ENCODE data around the gene SCAMP2. TPM values are rescaled to one million over a fixed set of nuclear protein-coding genes. Genes with fewer than 3 reads are reported as not detected.

The SCAMP2 gene
- total RNA-seq, 1 donor from 2014 or later: 115 TPM

DNA sequence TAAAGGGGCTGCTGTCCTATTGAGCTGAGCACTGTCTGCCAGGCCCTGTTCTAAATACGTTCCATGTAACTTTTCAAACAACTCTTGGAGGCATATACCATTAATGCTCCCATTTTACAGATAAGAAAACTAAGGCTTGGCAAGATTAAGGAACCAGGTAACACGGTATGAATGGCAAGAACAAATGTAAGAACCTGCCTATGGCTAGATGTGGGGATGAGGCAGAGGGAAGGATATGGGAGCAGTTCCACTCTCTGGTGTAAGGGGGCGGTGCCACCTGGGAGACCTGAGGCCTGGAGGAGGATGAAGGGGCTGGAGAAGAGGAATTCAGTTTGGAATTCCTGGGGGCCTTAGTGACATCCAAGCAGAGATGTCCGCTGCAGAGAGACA lies 64.3 kb downstream of the SCAMP2 start:
- no peaks in the 10 kb centered on the region for H3K9me3 ChIP-seq
- no peaks in the 10 kb centered on the region for H3K27me3 ChIP-seq
- no peaks in the 10 kb centered on the region for H3K4me1 ChIP-seq
- TF ChIP-seq, protein P1, sequence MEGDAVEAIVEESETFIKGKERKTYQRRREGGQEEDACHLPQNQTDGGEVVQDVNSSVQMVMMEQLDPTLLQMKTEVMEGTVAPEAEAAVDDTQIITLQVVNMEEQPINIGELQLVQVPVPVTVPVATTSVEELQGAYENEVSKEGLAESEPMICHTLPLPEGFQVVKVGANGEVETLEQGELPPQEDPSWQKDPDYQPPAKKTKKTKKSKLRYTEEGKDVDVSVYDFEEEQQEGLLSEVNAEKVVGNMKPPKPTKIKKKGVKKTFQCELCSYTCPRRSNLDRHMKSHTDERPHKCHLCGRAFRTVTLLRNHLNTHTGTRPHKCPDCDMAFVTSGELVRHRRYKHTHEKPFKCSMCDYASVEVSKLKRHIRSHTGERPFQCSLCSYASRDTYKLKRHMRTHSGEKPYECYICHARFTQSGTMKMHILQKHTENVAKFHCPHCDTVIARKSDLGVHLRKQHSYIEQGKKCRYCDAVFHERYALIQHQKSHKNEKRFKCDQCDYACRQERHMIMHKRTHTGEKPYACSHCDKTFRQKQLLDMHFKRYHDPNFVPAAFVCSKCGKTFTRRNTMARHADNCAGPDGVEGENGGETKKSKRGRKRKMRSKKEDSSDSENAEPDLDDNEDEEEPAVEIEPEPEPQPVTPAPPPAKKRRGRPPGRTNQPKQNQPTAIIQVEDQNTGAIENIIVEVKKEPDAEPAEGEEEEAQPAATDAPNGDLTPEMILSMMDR (IDR thresholded peaks at IDR 0.05): no peak
- ATAC-seq (no peak), DNase-seq (no peak)
- intact Hi-C loops (cut with DNase I): no loop called here
- H3K27ac ChIP-seq: no peak overlapping the region
- H3K36me3 ChIP-seq: peaks cover 7% of the 10 kb centered on the region
- H3K4me3 ChIP-seq: no peak overlapping the region

DNA sequence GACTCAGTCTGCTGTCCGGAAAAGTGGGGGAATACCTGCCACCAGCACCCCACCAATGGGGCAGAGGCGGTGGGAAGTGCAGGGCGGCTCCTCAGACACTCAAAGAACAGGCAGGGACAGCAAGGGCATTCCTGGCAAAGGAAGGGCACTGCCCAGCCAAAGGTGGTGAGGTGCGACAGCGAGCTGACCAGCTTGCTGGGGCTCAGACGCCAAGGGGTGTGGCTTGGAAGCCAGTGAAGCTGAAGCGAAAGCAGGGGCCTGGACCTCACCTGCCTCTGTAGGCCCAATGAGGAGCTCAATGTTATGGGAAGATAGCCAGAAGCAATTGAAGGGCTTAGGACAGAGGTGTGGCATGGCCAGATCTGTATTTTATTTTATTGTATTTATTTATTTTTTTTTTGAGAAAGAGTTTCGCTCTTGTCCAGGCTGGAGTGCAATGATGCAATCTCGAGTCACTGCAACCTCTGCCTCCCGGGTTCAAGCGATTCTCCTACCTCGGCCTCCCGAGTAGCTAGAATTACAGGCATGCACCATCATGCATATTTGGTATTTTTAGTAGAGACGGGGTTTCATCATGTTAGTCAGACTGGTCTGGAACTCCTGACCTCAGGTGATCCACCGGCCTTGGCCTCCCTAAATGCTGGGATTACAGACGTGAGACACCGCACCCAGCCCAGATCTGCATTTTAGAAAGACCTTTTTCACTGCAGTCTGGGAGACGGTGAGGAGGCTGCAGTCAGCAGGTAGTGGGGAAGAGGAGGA lies 64.9 kb downstream of the SCAMP2 start:
- DNase-seq (peak; percentile 84), ATAC-seq (peak; percentile 90)
- H3K4me3 ChIP-seq: no peak overlapping the region
- TF ChIP-seq, protein P1 (IDR thresholded peaks at IDR 0.05): no peak
- H3K27ac ChIP-seq: no peak overlapping the region
- intact Hi-C loops (cut with DNase I): no loop called here
- H3K27me3 ChIP-seq: no peaks in the 10 kb centered on the region
- no peaks in the 10 kb centered on the region for H3K9me3 ChIP-seq
- no peaks in the 10 kb centered on the region for H3K4me1 ChIP-seq
- H3K36me3 ChIP-seq: peaks cover 13% of the 10 kb centered on the region

DNA sequence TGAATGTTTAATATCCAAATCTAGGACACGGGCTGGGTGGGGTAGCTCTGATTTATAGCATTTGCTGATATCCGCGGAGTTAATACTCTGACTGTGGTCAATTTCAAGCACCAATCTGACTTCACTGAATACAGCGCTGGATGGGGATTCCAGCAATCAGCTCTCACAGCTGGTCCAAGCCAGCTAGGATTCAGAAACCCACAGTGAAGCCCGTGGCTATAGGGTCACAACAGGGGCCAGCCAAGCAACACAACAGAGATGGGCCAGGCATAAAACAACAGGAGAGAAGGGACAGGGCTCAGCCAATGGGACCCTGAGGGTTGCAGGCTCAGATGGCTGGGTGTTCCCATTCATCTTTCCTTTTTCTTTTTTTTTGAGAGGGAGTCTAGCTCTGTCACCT lies 65.9 kb downstream of the SCAMP2 start:
- intact Hi-C loops (cut with DNase I): no loop called here

DNA sequence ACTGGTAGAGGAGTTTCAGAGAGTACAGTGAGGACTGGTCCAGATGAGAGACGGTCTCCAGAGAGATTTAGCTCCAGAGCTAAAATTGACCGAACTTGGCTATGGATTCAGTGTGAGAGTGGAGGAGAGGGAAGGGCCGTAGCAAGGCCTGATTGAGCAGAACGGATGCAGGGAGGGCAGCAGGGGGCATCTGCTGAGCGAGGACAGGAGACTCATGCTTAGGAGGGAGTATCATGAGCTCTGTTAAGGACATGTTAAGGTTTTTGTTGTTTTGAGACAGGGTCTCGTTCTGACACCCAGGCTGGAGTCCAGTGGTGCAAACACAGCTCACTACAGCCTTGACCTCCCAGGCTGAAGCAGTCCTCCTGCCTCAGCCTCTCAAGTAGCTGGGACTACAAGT lies 68.2 kb downstream of the SCAMP2 start:
- no peak overlapping the region for H3K27ac ChIP-seq
- H3K4me1 ChIP-seq: peaks cover 3% of the 10 kb centered on the region
- intact Hi-C loops (cut with DNase I): no loop called here
- peaks cover 44% of the 10 kb centered on the region for H3K36me3 ChIP-seq
- no peak overlapping the region for H3K4me3 ChIP-seq
- TF ChIP-seq, protein P1 (IDR thresholded peaks at IDR 0.05): no peak
- ATAC-seq (no peak), DNase-seq (no peak)
- H3K9me3 ChIP-seq: no peaks in the 10 kb centered on the region
- no peaks in the 10 kb centered on the region for H3K27me3 ChIP-seq

More for the DNA sequence above, 65.9 kb downstream of the SCAMP2 start:
- Histone ChIP-seq H3K27me3 (no peaks in the 10 kb centered on the region), H3K36me3 (peaks cover 22% of the 10 kb centered on the region), H3K27ac (no peak overlapping the region), H3K4me3 (no peak overlapping the region), H3K9me3 (no peaks in the 10 kb centered on the region), H3K4me1 (no peaks in the 10 kb centered on the region)
- TF ChIP-seq, protein P1 (IDR thresholded peaks at IDR 0.05): no peak
- DNase-seq (no peak), ATAC-seq (no peak)

DNA sequence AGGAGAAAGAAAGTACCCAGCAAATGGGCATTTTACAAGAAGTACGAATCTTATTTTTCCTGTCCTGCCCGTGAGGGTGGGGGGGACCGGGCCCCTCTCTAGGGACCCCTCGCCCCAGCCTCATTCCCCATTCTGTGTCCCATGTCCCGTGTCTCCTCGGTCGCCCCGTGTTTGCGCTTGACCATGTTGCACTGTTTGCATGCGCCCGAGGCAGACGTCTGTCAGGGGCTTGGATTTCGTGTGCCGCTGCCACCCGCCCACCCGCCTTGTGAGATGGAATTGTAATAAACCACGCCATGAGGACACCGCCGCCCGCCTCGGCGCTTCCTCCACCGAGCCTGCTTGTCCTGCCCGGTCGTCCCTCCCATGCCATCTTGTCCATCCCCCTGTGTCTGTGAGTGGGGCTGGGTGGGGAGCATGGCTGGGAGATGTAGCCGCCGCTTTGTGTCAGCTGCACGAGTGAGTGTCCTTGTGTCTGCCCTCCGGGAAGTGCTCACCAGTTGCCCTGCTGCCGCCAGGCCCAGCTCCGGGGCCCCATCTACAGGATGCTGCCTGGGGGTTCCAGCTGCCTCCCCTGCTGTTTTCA lies 70.2 kb downstream of the SCAMP2 start:
- H3K4me1 ChIP-seq: peaks cover 8% of the 10 kb centered on the region
- H3K27ac ChIP-seq: no peak overlapping the region
- ATAC-seq: no peak
- H3K27me3 ChIP-seq: no peaks in the 10 kb centered on the region
- DNase-seq: no peak
- H3K36me3 ChIP-seq: peaks cover 60% of the 10 kb centered on the region
- no peak overlapping the region for H3K4me3 ChIP-seq
- no peaks in the 10 kb centered on the region for H3K9me3 ChIP-seq
- TF ChIP-seq, protein P1 (IDR thresholded peaks at IDR 0.05): no peak
- intact Hi-C loops (cut with DNase I): no loop called here

All from upper lobe of right lung (tissue), 1 donor.